Fibroblast of mammary gland (primary cell): ENCODE data around the gene CREB5.

Source experiments
- DNase-seq: peaks from one replicate; pipeline ENCODE4 v3.0.0-alpha.2; 2010; ENCODE audit warnings: low read depth
- H3K4me3 ChIP-seq: 2 replicates; pipeline ENCODE4 v1.5.1; 2011; ENCODE audit warnings: low read depth, mild to moderate bottlenecking, low read length, moderate library complexity; ENCODE audit not compliant: control insufficient read depth
- CTCF ChIP-seq: conservative IDR thresholded peaks from 2 replicates; pipeline ENCODE4 v1.5.1; 2011; ENCODE audit warnings: low read depth, low read length, inconsistent platforms; ENCODE audit not compliant: control insufficient read depth, insufficient read depth

The CREB5 gene

GRCh38 chr7:28695300-28696295 lies 283.3 kb downstream of the CREB5 start:
- H3K4me3 ChIP-seq: no peak overlapping the region
- TF ChIP-seq CTCF: no peak
- DNase-seq: peak; percentile 25

- no peak for TF ChIP-seq CTCF
- peak; percentile 38 for DNase-seq
- no peak overlapping the region for H3K4me3 ChIP-seq
Observed at GRCh38 chr7:28697913-28698563, 285.7 kb downstream of the CREB5 start.

GRCh38 chr7:28698840-28699239 lies 286.5 kb downstream of the CREB5 start:
- no peak for DNase-seq
- no peak overlapping the region for H3K4me3 ChIP-seq
- TF ChIP-seq CTCF: no peak

- DNase-seq: no peak
- no peak overlapping the region for H3K4me3 ChIP-seq
- TF ChIP-seq CTCF: no peak
Observed at GRCh38 chr7:28700096-28700495, 287.8 kb downstream of the CREB5 start.

- DNase-seq: no peak
- no peak for TF ChIP-seq CTCF
- H3K4me3 ChIP-seq: no peak overlapping the region
Observed at GRCh38 chr7:28700790-28701203, 288.5 kb downstream of the CREB5 start.

GRCh38 chr7:28701731-28702130 lies 289.4 kb downstream of the CREB5 start:
- H3K4me3 ChIP-seq: no peak overlapping the region
- DNase-seq: peak; percentile 34
- no peak for TF ChIP-seq CTCF
